ENCODE data around the gene GRB7.
"Not testable (repeated sequence)": the region's sequence is repeated elsewhere in the genome, so short reads cannot be mapped to it uniquely, and the experiment has no call there.

Gene GRB7

DNA sequence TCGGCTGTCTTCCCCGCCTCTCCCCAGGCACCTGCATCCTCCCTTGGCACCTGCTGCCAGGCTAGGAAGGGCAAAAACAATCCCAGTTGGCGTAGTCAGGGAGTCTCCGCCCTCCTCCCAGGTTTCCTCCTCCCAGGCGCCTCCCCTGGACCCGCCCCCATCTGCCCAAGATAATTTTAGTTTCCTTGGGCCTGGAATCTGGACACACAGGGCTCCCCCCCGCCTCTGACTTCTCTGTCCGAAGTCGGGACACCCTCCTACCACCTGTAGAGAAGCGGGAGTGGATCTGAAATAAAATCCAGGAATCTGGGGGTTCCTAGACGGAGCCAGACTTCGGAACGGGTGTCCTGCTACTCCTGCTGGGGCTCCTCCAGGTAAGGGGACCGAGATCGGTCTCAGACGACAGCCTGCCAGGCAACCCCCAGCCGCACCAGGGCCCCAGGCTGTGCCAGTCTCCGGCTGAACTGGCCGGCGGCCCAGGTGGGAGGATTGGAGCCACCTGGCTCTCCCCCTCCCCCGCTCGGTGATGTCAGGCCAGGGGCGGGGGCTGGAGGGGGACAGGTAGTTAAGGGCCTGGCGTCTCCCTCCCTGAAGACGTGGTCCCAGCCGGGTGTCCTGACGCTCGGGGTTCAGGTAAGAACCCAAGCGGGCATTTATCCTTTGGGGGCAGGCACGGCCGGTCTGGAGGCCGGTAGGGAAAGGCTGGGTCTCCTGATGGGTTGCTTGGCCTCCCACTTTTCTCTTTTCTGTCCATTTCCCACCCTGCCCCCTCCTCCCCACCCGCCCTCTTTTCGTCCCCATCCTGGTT is at the start of gene GRB7:
Gene GRB7, plus strand, starts transcription at position 179 of the 808 bp plus-strand sequence. CDS start 4,364 bp downstream, outside the sequence.
- DNase-seq, result no peak

DNA sequence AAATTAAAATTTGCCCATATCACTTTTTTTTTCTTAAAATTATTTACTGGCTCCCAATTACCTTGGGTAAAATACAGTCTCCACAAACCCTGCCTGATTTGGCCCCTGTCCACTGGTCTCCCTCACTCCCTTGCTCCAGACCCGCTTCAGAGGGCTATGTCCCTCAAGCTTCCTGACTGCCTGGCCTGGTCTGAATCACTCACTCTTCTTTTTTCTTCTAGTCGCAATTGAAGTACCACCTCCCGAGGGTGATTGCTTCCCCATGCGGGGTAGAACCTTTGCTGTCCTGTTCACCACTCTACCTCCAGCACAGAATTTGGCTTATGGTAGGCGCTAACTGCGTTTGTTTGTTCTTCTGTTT is 49.3 kb upstream of the GRB7 start:
- no peak for DNase-seq

DNA sequence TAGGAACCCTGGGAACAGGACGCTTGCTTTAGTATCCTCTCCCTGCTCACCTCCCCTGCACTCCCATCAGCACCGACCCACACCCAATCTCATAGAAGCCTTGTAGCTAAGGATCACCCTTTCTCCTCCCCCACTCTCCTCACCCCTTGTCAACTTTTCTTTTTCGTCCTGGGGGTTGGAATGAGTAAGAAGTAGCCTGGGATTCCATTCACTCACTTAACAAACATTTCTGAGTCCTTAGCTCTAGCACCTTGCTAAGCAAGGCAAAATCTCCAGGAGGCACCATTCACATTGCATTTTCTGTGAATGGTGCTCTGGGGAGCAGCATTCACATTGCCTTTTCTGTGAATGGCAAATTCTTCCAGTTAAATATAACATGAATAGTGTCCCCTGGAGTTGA is 48.8 kb upstream of the GRB7 start:
- DNase-seq, result no peak

DNA sequence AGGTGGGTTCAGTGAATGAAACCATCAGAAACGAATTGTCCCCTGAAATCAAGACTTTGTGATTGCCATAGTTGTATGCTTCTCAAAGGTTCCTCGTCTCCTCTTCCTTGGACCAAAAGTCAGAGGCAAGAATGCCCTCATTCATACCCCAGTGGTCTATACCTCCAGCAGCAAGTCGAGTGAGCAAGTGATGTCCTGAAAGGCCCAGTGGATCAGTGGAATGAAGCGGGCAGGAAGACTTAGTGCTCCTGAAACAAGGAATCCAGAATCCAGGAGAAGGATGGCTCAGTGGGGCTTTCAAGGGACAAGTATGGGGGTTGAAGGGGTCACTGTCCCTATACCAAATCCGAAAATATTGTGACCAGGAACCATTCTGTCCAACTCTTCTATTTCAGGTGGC is 43.1 kb upstream of the GRB7 start:
- DNase-seq, result no peak

DNA sequence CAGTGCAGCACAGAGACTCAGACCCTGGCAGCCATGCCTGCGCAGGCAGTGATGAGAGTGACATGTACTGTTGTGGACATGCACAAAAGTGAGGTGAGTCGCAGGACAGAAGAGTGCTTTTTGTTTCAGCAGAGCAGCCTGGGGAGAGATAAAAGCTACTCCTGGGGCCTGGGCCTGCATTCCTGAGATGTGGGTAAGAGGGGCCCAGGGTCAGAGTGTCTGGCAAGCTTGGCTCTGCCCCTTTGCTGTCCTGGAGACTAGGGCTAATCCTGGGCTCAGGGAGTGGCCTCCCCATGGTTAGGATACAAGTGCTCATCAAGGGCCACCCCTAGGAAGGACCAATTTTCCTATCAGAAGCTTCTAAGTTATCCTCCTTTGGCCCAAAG is 42.7 kb upstream of the GRB7 start:
- no peak for DNase-seq

DNA sequence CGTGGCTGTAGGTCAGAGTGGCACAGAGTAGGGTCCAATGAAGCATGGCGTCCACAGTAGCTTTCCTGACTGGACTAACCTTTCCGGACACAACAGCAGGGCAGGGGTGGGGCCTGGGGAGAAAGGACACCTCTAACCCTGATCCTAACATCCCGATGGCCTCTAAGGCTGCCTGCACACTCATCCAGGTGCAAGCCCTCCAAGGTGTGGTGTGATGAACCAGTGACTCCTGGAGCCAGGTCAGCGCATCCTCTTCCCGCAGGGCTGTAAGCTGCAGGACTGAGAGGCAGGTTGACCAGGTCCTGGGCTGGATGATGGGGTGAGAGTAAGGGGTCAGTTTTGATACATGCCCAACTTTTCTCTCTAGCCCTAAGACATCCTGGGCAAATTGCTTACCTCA is 41.0 kb upstream of the GRB7 start:
- no peak for DNase-seq

DNA sequence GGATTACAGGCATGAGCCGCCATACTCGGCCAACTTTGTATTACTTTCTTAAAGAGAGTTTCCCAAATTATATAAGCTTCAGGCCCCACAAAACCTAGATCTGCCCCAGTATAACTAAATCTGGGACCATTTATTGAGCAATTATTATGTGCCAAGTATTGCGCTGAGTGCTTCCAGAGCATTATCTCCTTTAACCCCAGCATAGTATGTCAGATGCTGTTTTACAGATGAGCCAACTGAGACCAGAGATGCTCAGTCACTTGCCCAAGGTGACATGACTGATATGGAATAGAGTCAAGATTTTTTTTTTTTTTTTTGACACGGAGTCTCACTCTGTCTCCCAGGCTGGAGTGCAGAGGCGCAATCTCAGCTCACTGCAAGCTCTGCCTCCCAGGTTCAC is 39.8 kb upstream of the GRB7 start:
- no peak for DNase-seq

DNA sequence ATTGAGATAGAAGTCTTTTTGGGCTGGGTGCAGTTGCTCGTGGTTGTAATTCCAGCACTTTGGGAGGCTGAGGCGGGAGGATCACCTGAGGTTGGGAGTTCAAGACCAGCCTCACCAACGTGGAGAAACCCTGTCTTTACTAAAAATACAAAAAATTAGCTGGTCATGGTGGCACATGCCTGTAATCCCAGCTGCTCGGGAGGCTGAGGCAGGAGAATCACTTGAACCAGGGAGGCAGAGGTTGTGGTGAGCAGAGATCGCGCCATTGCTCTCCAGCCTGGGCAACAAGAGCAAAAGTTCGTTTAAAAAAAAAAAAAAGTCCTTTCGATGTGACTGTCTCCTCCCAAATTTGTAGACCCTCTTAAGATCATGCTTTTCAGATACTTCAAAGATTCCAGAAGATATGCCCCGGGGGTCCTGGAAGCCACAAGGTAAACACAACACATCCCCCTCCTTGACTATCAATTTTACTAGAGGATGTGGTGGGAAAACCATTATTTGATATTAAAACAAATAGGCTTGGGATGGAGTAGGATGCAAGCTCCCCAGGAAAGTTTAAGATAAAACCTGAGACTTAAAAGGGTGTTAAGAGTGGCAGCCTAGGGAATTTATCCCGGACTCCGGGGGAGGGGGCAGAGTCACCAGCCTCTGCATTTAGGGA is 38.5 kb upstream of the GRB7 start:
- not testable (repeated sequence) for DNase-seq

DNA sequence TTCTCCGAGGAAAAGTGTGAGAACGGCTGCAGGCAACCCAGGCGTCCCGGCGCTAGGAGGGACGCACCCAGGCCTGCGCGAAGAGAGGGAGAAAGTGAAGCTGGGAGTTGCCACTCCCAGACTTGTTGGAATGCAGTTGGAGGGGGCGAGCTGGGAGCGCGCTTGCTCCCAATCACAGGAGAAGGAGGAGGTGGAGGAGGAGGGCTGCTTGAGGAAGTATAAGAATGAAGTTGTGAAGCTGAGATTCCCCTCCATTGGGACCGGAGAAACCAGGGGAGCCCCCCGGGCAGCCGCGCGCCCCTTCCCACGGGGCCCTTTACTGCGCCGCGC is 38.0 kb upstream of the GRB7 start, which contains the start of gene ERBB2:
Gene ERBB2, plus strand, starts transcription at position 247 of the 330 bp plus-strand sequence. CDS start 175 bp downstream, outside the sequence.
- DNase-seq, result no peak

DNA sequence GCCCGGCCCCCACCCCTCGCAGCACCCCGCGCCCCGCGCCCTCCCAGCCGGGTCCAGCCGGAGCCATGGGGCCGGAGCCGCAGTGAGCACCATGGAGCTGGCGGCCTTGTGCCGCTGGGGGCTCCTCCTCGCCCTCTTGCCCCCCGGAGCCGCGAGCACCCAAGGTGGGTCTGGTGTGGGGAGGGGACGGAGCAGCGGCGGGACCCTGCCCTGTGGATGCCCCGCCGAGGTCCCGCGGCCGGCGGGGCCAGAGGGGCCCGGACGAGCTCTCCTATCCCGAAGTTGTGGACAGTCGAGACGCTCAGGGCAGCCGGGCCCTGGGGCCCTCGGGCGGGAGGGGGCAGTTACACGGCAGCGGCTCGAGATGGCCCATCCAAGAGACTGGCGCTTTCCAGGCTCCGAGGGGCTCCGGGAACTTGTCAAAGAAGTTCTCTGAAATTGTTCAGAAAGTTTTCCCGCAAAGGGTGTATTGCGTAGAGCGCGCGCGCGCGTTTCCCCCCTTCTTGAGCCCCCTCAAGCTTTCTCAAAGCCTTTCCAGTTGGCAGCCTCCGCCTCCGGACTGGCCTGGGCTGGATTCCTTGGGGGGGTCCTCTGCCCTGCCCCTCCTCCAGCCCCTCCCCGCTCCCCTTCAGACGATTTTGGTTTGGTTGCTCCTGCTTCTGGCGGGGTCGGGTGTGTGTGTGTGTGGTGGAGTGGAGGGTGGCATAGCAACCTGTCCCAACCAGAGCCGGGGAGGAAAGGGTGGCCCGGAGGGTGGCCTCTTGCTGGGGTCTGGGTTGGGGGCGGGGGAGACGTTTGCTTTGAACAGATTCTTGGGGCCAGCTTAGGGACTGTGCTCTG is 37.4 kb upstream of the GRB7 start:
- DNase-seq, result no peak

DNA sequence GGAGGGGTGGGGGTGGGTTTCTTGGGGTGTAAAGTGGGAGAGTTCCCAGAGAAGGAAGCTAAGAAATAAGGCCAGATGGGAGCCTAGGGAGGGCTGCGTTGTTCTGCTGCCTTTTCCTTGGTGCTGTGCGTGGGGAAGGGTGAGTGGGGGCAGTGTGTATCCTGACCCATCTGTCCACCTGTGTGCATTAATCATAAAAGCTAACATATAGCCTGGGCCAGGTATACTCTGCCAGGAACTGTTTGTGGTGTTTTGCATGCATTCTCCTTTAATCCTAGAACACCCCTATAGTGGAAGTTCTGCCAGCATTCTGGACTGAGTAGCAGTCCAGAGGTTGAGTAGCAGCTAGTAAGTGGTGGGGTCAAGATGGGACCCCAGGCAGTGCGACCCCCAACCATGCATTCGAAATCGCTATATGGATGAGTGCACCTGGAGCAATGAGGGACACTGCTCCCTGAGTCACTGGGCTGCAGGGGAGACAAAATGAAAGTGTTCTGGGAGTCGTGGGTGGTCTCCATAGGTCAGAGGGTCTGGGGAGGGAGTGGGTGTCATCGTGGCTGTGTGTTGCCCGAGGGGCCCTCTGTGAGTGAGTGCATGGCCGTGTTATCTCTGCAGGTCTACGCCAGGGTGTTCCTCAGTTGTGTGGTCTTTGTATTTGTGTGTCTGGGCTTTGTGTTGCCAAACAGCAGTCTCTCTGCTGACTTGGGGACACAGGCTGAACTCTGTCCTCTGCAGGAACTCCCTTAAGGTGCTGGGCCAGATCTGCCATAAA is 36.5 kb upstream of the GRB7 start:
- no peak for DNase-seq

DNA sequence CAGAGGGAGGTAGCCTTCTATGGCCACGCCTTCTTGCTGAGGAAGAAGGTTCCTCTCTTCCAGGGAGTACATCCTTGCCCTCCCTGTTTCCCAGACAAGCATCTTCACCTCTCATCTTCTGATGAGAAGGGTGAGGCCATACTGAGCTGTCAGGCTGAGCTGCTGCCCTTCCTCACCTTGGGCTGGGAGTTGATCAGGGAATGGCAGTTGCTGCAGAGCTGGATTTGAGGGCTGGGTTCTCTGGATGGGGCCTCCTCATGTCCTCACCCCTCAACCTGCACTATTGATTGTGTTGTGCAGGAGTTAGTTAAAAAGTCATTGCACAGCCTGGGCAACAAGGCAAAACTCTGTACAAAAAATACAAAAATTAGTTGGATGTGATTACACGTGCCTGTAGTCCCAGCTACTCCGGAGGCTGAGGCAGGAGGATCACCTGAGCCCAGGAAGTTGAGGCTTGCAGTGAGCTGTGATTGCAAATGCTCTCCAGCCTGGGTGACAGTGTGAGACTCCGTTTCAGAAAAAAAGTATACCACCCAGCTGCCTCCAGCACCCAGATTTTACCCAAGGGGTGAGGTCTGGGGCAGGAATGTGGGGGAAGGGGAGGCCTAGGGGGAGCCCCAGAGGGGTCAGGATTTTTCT is 35.8 kb upstream of the GRB7 start:
- DNase-seq, result no peak

DNA sequence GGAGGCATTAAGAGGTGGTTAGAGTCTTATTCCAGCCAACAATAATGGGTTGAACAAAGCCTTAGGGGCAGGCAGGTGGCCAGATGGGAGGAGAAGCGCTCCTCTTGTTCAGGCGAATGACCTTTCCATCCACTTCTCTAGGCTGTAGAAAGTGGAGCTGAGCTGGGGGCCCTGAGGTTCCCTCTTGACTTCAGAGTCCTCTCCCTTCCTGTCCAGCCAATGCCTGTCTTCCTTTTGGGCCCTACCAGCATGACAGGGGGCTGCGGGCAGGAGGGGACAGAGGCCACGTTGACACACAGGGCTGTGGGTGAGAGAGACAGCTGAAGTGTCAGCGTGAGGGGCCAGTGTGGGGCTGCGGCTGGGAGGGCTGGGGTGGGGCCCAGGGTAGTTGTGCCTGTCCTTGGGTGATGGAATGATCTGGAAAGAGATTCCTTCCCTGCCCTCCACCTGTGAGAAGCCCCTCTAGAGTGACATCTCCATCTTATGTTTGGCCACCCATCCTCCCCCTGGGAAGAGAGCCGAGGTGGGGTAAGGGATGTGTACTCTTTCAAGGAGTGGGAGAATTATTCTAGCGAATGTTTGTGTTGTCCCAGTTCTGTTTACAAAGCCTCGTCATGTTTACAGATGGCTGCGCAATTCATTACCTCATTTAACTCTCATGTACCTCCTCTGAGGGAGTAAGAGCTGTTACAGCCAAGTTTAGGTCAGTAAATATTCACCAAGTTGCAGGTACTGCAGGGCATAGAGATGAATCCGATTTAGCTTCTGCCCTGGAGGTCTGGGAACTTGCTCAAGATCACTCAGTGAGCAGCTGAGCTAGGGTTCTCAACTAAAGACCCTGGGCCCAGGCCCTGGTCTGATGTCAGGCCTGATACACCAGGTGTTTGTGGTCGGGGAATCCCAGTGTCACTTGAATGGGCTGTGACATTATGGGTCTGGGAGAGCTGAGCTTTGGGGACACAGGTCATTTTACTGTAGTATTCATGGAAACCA is 34.5 kb upstream of the GRB7 start:
- no peak for DNase-seq

DNA sequence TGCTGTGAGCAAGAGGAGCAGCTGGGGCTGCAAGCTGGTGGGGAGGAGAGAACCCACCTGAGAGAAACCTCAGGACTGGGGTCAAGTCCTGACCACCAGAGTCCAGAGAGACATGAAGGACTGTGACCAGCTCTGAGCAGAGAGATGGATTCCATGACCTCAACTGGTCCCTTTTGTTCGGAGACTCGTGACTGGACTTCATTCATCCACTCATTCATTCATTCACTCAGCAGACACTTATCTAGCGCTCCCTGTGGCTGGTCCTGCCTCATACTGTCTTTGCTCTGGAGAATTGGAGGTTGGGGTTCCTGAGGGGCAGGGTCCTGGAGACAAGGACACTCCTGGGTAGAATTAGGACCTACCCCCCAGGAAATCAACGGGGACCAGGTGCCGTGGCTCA is 33.8 kb upstream of the GRB7 start:
- no peak for DNase-seq

DNA sequence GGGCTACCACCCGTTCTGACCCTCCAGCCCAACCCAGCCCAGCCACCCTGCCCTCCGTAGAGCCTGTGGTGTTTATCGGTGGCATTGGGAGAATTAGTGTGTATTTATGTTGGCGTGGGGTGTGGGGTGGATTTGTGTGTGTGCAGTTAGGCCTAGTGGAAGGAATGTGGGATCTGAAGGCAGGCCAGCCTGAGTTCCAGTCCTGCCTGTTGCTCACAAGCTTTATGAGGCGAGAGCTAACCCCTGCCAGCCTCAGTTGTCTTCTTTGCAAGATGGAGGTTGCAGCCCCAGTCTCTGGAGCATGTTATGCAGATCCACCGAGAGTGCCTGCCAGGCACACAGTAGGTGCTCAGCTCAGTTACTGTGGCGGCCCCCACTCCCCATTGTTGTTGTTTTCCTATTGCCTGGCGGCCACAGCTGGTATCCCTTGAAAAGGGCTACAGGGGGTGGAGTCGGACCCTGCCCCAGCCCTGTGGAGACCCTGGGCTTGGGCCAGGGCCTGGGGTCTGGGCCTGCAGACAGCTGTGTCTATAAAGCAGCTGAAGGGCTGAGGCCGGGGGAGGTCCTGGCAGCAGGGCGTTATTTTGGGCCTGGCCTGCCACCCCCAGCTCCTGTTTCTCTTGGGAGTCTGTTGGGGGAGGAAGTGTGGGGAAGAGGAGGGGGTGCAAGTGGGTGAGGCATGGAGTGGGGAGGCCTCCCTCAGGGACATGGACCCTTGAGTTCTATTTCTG is 32.8 kb upstream of the GRB7 start:
- no peak for DNase-seq

DNA sequence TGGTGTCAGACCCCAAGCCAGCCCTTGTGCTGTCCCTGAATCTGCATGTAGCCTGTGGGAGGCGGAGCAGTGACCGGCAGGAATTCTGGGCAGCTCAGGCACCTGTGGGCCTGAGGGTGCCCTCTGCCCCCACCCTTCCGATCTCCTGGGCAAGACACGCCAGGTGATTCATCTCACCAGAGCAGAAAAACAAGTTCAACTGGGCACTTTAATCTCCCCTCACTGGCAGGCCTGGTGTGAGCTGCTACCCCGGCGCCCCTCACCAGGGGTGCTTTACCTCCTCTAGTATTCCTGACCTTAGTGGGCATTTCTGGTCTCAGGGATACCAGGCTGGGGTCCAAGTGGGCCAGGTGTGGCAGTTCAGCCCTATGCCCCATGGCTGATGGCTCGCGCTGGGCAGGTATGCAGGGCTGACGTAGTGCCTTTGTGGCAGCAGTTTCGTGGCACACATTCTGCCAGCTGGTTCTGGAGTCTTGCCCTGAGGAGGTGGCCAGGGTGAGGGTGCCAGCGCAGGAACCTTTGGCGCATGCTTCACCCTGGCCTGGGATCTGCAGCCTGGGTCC is 31.9 kb upstream of the GRB7 start:
- DNase-seq, result no peak

DNA sequence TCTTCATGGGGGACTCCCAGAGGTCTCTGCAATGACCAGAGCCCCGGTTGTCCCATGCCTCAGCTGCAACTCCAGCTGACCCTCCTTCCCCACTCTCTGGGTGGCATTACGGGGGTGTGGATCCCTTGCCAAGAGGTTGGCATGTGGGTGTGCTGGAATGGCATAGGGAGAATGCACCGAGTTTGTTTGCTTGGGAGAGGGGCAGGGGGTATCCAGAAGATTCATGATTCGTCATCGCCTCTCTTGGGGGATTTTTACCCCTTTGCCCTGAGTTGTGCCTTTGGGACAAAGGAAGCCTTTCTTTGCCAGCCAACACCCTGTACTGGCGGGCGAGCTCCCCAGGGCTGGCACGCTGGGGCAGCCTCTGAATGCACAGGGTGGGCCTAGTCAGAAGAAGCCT is 31.4 kb upstream of the GRB7 start:
- no peak for DNase-seq

DNA sequence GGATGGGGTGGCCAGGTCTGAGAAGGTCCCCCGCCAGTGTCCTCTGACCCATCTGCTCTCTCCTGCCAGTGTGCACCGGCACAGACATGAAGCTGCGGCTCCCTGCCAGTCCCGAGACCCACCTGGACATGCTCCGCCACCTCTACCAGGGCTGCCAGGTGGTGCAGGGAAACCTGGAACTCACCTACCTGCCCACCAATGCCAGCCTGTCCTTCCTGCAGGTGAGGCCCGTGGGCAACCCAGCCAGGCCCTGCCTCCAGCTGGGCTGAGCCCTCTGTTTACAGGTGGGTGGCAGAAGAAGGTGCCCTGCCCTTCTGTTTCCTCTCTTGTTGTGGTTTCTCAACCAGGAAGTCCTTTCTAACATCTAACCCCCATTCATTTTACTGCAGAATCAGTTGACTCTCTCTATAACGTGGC is 30.8 kb upstream of the GRB7 start:
- no peak for DNase-seq

DNA sequence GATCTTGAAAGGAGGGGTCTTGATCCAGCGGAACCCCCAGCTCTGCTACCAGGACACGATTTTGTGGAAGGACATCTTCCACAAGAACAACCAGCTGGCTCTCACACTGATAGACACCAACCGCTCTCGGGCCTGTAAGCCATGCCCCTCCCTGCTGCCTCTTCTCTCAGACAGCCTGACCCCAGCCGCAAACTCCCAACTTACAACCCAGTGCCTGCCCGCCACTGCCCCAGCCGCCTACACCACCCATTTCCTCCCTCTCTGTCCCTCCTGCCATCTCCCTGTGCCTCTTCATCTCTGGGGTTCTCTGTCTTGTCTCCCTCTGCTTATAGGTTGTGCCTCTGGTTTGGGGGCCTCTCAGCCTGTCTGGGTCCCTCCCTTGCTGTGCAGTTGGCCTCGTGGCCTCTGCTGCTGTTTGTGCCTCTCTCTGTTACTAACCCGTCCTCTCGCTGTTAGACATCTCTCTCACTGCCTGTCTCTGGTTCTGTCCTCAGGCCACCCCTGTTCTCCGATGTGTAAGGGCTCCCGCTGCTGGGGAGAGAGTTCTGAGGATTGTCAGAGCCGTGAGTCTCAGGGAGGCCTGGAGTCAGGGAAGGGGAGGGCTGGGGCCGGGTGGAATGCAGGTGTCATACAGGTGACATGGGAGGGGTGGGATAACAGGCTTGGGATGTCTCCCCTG is 28.3 kb upstream of the GRB7 start:
- DNase-seq, result no peak
